ENCODE results near the gene CPED1.
"Not testable (repeated sequence)": the region's sequence is repeated elsewhere in the genome, so short reads cannot be mapped to it uniquely, and the experiment has no call there.

Gene CPED1

GRCh38 chr7:121300685-121301420 lies 312.3 kb downstream of the CPED1 start:
- no peak for DNase-seq

GRCh38 chr7:121301446-121302213 lies 313.1 kb downstream of the CPED1 start:
- DNase-seq = no peak

- DNase-seq = no peak
Measured at GRCh38 chr7:121302214-121302745, 313.8 kb downstream of the CPED1 start.

GRCh38 chr7:121303422-121304101 lies 315.1 kb downstream of the CPED1 start:
- DNase-seq = no peak

- DNase-seq = no peak
Measured at GRCh38 chr7:121304102-121304658, 315.7 kb downstream of the CPED1 start.

GRCh38 chr7:121305109-121305508 lies 316.6 kb downstream of the CPED1 start:
- DNase-seq = no peak

GRCh38 chr7:121306565-121306964 lies 318.1 kb downstream of the CPED1 start:
- no peak for DNase-seq

GRCh38 chr7:121307021-121307574 lies 318.6 kb downstream of the CPED1 start:
- no peak for DNase-seq

- DNase-seq = no peak
Measured at GRCh38 chr7:121313220-121313792, 324.8 kb downstream of the CPED1 start.

- no peak for DNase-seq
Measured at GRCh38 chr7:121313793-121314676, 325.5 kb downstream of the CPED1 start.

GRCh38 chr7:121315170-121315569 lies 326.7 kb downstream of the CPED1 start:
- DNase-seq = not testable (repeated sequence)

GRCh38 chr7:121322460-121322859 lies 333.9 kb downstream of the CPED1 start:
- no peak for DNase-seq

GRCh38 chr7:121323515-121324302 lies 335.2 kb downstream of the CPED1 start:
- no peak for DNase-seq

GRCh38 chr7:121327671-121328070 lies 339.2 kb downstream of the CPED1 start:
- no peak for DNase-seq

GRCh38 chr7:121328508-121329190 lies 340.1 kb downstream of the CPED1 start, which contains the start of gene WNT16:
WNT16 (plus strand) TSS chr7:121329000; CDS start chr7:121329293, 293 bp downstream.
- DNase-seq = no peak

GRCh38 chr7:121329191-121330052 lies 340.9 kb downstream of the CPED1 start:
- no peak for DNase-seq

GRCh38 chr7:121330053-121330833 lies 341.7 kb downstream of the CPED1 start:
- DNase-seq = no peak

GRCh38 chr7:121331048-121331447 lies 342.5 kb downstream of the CPED1 start:
- DNase-seq = no peak

Data from activated naive CD4-positive, alpha-beta T cell treated with anti-CD3 and anti-CD28 coated beads, Interleukin-2, amount 50 U/mL, for 16 hours (primary cell).